NCI-H2196 treated with DMSO at 0.1 percent for 48 hours (cell line): ENCODE results near the gene TMEM44.
"Not testable (repeated sequence)": the region's sequence is repeated elsewhere in the genome, so short reads cannot be mapped to it uniquely, and the experiment has no call there.

Experiments
- DNase-seq: peaks from one replicate; lab custom pipeline; 2025; ENCODE audit not compliant: unreplicated experiment; lab: John Stamatoyannopoulos, UW

TMEM44 gene

DNA sequence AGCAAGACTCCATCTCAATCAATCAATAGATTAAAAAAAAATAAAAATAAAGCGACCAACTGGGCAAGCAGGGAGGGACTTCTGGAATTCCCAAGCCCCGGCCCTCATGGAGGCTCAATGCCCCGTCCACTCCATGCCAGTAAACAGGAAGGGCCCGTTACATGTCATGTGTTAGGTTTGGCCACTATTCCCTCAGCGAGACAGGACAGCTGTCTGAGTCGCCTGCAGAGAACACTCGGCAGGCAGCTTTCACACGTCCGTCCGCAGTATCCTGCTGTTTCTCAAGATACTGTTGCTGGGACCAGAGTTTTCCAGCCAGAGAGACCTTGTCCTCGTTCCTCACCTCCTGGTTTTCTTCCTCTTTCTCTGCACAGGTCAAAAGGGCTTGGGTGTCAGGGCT, 18.0 kb downstream of the TMEM44 start:
- DNase-seq, result no peak

DNA sequence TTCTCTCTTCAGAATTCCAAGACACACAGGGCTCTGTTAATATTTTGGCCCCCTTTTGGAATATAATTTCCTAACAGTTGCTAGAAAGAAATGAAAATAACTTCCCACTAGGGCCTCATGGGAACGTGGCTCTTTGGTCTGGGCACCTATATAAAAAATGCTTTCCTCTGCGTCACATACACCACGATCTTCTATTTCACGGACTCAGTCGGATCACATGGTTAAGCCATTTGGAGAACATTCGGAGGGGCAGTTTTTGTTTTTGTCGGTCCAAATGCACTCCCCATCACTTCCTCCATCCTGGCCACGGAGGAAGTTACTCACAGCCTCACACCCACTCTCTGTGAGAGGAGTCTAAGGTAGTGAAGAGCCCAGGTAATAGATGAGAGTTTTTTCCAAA, 21.0 kb downstream of the TMEM44 start:
- no peak for DNase-seq

DNA sequence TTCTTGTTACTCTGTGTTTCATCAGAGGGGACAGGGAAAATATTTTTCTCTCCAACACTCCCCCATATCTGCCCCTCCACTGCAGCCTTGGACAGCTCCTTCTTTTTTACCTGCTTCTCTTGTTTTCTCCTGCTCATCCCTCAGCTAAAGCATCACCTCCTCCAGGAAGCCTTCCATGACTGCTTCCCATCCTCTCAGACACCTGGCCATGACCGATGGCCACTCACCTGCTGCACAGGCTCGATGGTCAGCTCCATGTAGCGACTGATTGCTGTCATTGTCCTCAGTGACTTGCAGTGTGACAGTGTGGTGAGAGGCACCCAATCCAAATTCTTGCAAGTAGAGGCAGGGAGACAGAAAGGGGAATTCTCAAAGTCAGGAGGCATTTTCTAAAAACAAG, 22.5 kb downstream of the TMEM44 start:
- no peak for DNase-seq

DNA sequence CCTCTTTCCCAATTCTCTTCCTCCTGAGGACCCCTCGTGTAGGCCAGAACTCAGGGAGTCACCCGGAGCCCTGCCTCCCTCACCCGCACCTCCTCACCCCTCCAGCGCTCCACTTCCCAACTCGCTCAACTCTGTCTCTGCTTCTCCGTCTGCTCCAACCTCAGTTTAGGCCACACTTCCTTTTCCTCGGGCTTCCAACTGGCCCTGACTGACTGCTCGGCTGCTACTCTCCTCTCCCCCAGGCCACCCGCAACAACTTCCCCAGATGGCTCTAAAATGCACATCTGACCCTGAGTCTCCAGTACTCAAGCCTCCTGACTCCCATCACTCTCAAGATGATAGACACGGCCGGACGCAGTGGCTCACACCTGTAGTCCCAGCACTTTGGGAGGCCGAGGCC, 23.6 kb downstream of the TMEM44 start:
- DNase-seq, result no peak

DNA sequence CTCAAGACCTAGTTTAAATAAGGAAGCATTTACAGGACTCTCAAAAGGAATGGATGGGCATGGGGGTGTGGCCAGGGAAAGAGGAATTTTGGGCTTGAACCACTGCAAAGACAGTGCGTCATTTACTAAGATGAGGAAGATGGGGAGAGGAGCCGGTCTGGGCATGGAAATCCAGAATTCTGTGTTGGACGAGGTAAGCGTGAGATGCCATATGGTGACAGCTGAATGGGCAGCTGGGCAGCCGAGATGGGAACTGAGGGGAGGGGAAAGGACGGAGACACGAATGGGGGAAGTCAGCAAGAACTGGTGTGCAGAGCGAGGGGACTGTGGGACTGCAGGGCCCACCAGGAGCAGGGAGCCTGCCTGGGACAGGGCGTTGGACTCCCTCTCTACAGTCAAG, 24.2 kb downstream of the TMEM44 start:
- DNase-seq, result no peak

DNA sequence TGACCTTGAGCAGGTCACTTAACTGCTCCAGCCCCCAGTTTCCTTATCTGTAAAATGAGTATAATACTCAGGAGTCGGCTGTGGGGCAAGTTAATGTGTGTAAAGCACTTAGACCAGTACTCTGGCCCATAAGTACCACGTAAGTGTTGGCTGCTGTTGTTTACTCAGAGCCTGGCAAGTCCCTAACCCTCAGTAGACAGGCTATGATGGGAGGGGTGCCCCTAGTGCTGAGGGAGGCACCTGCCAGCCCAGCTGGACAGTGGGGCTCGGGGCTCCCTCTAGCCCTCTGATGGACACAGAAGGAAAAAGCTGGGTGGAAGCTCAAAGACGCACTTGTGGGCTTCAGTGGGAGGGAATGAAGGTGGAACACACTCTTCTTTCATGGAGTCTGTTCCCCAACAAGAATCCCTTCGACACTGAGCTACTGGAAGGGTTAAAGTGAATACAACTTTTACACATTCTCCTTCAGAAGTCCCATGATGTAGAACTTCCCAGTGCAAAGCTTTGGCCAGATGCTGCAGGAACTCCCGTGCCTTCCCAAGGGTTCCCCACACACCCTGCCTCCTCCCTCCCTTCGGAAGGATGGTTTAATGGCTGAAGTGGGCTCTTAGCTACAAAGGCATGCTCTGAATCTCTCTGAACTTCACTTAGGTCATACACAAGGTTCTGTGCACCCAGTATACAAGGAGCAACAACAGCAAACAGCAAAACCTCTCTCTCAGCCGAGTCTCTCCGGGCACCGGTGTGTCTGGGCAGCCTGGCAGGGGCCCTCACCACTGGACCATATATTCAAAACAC, 25.4 kb downstream of the TMEM44 start:
- no peak for DNase-seq

DNA sequence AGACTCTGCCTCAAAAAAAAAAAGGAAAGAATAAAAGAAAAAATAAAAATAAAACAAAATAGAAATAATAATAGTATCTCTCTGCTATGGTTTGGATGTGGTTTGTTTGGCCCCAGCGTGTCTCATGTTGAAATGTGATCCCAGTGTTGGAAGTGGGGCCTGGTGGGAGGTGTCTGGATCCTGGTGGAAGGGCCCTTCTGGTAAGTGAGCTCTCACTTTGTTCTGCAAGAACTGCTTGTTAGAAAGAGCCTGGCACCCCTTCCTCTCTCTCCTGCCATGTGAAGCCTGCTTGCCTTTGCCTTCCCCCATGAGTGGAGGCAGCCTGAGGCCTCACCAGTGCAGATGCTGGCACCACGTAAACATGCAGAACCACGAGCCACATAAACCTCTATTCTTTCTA, 26.3 kb downstream of the TMEM44 start:
- no peak for DNase-seq

DNA sequence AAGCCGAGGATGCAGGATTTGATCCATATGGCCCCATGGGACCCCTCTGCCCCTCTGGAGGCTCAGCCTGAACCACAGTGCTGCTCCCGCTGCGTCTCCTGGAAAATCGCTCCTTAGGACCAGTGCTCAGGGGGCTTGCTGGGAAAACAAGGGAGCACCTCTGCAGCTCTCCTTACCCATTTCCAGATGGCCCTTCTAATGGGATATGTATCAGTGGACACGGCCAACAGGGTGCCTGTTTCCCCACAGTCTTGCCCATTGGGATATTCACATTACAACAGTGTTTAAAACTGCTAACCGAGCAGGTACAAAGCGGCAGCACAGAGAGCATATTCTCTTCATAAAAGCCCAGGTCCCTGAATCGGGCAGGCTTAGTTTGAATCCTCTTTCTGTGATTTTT, 27.1 kb downstream of the TMEM44 start:
- no peak for DNase-seq

DNA sequence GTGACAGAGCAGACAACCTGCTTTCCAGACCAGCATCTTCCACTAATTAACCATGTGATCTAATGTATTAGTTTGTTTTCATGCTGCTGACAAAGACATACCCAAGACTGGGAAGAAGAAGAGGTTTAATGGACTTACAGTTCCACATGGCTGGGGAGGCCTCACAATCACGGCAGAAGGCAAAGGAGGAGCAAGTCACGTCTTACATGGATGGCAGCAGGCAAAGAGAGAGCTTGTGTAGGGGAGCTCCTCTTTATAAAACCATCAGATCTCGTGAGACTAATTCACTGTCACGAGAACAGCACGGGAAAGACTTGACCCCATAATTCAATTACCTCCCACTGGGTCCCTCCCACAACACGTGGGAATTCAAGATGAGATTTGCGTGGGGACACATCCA, 27.9 kb downstream of the TMEM44 start:
- DNase-seq, result not testable (repeated sequence)

DNA sequence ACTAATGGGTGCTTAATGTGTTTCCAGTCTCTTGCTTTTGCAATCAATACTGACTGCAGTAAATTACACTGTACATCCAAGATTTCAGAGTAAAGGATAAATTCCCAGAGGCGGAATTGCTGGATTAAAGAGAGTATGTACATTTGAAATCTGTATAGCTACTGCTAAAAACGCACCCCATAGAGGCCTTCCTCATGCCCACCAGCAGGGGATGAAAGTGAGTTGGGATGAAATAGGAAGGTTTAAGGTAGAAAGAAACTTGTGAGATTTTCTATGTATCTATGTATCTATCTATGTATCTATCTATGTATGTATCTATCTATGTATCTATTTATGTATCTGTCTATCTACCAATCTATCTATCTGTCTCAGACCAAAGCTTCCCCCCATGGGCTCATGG, 28.4 kb downstream of the TMEM44 start:
- DNase-seq, result no peak

DNA sequence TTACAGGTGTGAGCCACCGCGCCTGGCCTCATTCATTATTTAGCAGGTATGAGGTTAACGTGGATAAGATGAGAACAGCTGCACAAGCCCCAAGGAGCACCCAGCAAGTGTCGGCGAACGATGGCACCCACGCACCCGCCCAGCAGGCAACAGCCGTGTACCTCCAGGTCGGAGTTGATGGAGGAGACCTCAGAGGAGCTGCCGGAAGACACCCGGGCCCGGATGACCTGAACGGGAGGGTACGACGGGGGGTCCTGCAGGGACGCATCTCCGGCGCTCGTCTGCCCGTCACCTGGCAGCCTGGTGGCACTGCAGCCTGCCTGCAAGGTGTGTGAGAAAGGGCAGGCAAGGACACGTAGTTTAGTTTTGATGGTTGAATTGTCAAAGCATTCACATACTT, 29.1 kb downstream of the TMEM44 start:
- no peak for DNase-seq

DNA sequence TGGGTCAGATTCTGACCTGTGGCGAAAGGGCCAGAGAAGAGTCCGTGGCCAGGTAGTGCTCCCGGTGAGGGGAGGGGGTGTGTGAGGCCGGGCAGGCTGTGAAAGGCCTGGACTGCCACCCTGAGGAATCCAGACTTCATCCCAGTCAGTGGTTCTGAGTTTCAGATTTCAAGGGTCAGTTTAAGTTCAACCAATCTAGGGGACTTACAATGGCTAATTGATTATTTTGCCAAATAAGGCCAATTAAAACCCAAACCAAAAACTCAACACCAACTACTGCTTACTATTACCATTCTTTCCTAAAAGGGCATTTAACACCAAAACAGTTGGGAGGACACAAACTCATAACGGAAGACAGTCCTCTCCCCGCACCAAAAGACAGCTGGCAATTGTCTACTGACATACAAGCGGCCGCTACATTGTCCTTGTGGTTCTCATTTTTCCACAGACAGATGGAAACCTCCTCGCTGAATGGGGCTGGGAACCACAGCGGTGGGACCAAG, 30.5 kb downstream of the TMEM44 start:
- no peak for DNase-seq

DNA sequence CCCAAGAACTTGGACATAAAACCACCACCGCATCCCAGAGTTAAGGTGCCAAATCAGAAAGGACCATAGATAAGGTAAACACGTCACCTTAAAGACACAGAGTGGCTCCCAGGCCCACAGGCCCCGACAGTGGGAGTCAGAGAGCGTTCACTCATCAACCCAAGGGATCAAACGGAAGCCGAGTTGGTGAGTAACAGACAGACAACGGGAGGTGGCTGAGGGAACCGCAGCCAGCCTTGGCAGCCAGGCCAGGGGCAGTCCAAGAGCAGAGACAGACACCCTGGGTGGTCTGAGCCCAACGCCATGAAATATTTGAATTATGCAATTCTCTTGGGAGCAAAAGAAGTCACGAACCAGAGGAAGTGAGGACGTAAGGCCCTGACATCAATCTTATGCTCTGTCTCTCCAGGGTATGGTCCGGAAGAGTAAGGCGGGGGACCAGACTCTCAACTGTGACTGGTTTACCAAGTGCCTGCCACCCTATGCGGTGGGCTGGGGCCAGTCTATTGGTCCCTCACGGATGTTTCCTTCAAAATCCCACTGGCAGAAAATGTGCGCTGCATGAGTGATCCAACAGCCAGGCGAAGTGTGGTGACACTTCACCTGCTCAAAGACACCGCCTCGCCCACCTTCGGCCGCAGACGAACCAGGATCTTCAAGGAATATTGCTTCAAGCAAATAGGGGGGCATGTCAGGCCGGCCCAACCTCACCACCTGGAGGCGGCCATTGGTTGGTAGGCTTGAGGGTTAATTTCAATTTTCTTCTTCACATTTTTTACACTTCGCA, 34.3 kb downstream of the TMEM44 start:
- no peak for DNase-seq

DNA sequence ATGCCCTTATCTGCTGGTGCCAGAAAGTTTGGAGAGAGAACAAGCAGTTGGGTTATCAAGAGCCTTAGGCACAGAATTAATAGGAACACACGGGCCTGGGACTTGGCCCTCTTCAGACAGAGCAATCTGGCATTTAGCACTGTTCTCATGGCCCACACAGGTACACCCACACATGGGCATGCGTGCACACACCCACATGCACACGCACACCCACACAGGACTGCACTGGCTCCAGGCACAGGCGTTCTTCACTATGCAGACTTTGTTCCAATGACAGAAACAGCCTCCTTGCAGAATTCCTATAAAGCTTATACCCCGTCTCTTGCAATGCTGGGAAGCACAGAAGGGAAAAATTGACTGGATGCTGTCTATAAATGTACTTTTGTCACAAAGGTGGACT, 36.3 kb downstream of the TMEM44 start:
- no peak for DNase-seq

DNA sequence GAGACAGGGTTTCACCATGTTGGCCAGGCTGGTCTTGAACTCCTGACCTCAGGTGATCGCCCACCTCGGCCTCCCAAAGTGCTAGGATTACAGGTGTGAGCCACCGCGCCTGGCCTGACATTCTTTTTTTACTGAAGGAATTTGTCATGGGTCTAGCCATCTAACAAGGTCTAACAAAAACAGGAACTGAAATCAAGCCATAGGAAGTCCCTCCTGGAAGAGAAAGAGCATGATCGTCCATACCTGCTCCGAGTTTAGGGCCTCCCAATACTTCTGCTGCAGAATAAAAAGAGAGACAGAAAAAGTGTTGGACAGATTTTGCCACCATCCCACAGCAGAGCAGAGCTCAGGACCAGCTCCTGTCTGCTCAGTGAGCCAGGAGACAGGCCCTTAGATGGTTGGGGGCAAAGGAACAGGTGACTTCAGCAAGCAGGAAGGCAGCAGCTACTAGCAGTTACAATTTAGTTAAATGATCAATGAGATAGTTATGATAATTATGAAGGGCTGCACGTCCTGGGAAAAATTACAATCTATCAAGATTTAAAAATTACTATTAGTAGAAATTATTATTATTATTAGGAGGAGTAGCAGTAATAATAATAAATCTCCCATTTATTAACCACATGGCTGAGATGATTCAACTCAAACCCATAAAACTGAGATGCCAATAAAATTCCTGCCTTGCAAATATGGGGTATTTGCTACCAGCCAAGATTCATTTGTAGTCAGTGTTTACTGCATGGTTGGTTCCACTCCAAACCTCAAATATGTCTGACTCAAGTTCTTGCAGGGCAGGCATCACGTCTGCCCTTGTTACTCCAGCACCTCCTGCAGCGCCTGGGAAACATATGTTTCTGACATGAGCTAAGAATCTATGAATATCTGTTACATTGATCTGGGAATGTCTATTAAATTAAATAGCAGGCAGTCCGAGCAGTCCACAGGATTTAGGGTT, 40.1 kb downstream of the TMEM44 start:
- DNase-seq, result peak; percentile 72

DNA sequence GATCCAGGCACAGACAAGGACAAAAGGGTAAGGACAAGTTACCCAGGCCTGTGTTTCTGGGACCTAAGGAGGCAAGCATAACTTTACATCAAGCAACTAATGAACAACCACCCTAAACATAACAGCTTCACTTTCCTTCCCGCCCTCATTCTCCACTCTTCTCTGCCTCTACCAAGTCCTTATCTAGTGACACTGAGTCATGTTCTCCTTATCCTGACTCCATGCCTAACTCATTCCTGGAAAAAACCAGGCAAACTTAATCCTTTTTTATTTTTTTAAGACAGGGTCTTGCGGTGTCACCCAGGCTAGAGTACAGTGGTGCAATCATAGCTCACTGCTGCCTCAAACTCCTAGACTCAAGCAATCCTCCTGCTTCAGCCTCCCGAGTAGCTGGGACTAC, 44.5 kb downstream of the TMEM44 start:
- DNase-seq, result no peak

DNA sequence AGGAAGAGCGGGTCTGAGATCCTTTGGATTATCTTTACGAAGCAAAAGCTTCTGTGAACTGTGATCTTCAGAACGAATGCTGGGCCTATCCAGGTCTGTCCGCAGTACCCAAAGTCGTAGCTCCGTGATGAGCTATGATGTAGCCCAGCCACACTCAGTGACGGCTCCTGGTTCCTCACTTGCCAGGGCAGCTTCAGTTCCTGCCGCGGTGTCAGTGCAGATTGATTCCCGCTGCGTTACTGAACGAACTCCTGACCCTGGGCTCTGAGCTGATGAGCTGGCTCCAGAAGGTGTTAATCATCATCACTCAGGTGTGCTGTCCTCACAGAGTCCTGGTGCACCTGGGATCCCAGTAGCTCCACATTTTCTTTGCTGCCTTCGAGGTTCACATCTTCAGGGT, 45.0 kb downstream of the TMEM44 start:
- DNase-seq, result no peak

DNA sequence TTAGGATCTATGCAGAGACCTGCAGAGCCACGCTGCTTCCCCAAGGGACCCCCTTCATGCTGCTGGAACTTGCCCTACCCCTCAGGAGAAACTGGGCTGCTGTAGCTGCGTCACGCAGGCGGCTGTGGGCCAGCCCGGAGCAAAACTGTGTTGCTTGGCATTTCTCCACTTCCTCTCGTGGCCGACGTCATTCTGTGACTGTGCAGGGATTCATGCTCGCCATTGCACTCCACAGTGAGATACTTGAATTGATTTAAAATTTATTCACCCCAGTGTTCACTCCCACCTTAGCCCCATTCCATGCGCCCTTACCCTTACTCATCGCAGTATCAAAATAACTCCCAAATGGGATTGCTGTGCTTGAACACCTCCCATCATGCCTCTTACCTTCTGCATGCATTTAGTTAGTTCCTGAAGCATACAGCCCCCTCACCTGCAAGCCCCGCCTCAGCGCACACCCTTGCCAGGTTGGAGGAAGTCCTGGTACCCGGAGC, 45.7 kb downstream of the TMEM44 start:
- no peak for DNase-seq

DNA sequence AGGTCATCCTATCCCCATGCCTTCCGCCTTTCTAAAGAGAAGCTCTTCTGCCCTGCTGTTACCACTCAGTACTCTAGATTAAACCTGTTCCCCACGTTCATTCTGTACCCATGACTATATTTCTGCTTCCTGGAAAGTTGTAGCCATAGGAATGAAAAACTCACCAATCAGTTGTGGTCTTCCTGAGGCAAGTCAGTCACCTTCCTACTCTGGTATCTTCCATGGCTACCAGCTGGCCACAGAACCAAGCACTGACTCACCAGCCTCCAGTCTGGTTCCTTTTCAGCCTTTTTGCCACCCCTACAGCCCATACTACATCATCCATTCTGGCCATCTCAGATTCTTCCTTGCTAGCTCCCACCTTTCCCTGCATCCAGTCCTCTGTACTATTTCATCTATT, 46.4 kb downstream of the TMEM44 start:
- no peak for DNase-seq

DNA sequence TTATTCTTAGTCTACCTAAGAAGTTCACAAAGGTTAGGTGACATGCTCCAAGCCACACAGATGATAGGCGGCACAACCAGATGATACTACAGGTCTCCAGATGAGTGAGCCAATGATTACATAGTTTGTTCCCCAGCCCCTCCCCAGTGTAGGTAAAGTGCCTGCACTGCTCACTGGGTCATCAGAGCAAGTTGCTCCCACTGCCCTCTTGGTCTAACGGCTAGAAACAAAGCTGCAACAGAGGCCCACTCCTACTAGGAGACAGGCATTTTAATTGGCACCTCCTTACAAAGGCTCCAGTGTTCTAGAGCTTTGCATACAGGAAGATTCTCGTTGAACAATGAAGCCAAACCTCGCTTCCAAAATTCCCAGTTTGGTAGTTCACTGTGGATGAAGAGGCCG, 47.3 kb downstream of the TMEM44 start:
- no peak for DNase-seq

DNA sequence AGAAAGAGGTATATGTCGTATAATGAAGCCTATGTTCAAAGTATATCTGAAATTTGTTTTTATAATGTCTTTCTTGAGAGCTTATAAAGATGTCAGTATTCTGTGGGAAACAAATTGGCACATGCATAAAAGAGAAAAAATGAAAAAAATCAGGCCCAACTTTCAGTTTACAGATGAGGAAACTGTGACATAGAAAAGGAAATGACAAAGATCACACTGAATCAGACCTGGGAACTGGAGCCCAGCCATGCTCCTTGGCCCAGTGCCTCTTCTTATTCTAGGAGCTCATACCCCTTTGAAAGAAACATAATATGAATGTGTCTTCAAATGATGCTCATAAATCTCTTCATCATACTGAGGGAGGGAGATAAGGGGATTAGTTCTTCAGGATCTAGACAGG, 48.4 kb downstream of the TMEM44 start:
- no peak for DNase-seq
